OCI-LY7 (cell line): ENCODE data around the gene OGFR.

Experiments
- EZH2phosphoT487 ChIP-seq: fragments of 200-600 bp; sonication (generic); IDR thresholded peaks from 2 replicates; pipeline ENCODE4 v1.6.1; 2018; ENCODE audit warnings: low read depth, borderline replicate concordance, mild to moderate bottlenecking, mixed run types, antibody characterized with exemption, low read length, moderate library complexity, mixed read lengths
- TF ChIP-seq, protein P1 (sequence below): fragments of 200-600 bp; sonication (generic); conservative IDR thresholded peaks from 2 replicates; pipeline ENCODE4 v1.5.1; 2014; ENCODE audit warnings: mild to moderate bottlenecking, antibody characterized with exemption, low read length, moderate library complexity, mixed read lengths

DNA sequence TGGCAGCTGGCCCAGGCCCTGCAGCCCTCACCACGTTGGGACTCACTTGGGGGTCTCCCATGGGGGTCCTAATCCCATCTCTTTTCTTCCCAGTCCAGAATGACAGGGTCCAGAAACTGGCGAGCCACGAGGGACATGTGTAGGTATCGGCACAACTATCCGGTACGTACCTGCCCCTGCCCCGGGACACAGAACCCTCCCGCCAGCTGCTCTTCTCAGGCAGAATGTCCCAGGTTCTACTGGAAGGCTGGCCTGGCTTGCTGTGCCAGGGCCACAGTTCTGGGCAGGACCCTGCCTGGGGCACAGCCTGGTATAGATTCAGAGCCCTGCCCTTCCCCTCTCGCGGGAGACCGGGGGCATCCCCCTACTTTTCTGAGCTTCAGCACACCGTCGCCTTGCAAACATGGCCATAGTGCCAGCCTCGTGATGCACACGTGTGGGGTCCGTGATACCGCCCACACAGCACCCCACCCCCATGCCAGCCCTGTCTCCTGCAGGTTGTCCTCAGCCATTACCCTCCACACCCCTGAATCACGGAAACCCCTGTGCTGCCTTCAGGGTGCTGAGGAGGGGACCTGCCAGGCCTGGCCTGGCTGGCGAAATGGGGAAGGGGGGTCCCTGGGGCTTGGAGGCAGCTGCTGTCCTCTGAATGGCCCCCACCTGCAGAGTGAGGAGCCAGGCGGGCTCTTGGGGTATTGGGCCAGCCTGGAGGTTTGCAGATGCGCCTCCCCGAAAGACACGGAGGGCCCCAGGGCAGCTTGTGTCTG, 3.0 kb downstream of the OGFR start:
- TF ChIP-seq, protein P1, sequence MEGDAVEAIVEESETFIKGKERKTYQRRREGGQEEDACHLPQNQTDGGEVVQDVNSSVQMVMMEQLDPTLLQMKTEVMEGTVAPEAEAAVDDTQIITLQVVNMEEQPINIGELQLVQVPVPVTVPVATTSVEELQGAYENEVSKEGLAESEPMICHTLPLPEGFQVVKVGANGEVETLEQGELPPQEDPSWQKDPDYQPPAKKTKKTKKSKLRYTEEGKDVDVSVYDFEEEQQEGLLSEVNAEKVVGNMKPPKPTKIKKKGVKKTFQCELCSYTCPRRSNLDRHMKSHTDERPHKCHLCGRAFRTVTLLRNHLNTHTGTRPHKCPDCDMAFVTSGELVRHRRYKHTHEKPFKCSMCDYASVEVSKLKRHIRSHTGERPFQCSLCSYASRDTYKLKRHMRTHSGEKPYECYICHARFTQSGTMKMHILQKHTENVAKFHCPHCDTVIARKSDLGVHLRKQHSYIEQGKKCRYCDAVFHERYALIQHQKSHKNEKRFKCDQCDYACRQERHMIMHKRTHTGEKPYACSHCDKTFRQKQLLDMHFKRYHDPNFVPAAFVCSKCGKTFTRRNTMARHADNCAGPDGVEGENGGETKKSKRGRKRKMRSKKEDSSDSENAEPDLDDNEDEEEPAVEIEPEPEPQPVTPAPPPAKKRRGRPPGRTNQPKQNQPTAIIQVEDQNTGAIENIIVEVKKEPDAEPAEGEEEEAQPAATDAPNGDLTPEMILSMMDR: no peak
- no peak for TF ChIP-seq EZH2phosphoT487
